Prostate gland (tissue), 2 donors: ENCODE data around the gene AURKA. TPM values are rescaled to one million over a fixed set of nuclear protein-coding genes. Genes with fewer than 3 reads are reported as not detected.

Source experiments
- DNase-seq: peaks from one replicate; pipeline ENCODE4 v3.0.0-alpha.2; 2019; ENCODE audit warnings: low spot score
- H3K27ac ChIP-seq, 2 donors: fragments of 200-600 bp; sonication (generic); 2 replicates each; pipeline ENCODE4 v1.5.1; 2017 to 2019
- H3K27me3 ChIP-seq: fragments of 200-600 bp; sonication (generic); replicated peaks from 2 replicates; pipeline ENCODE4 v1.5.1; 2019; ENCODE audit not compliant: insufficient read depth
- H3K36me3 ChIP-seq, 2 donors: fragments of 200-600 bp; sonication (generic); 1 replicate in 1 of 2; 2 replicates in 1 of 2; pipeline versions ENCODE4 v1.5.1 to v1.8.1; 2017 to 2019
- H3K4me1 ChIP-seq: fragments of 200-600 bp; sonication (generic); replicated peaks from 2 replicates; pipeline ENCODE4 v1.5.1; 2019
- H3K4me3 ChIP-seq, 2 donors: fragments of 200-600 bp; sonication (generic); 2 replicates each; pipeline ENCODE4 v1.5.1; 2017 to 2019
- H3K9me3 ChIP-seq: fragments of 200-600 bp; sonication (generic); 2 replicates; pipeline ENCODE4 v1.5.1; 2017
- POLR2A ChIP-seq: fragments of 450-650 bp; IDR thresholded peaks from one replicate; pipeline ENCODE4 v1.6.1; 2016; ENCODE audit warnings: antibody characterized with exemption, mild to moderate bottlenecking
- POLR2AphosphoS5 ChIP-seq: sonication (generic); formaldehyde crosslinking; IDR thresholded peaks from one replicate; pipeline ENCODE4 v1.6.1; 2017; ENCODE audit warnings: antibody characterized with exemption
- WGBS: methylation state at CpG from one replicate; pipeline ENCODE4 v1.1.5; 2018; 5-methylcytosine and 5-hydroxymethylcytosine counted together
- intact Hi-C: fragments of 100-400 bp; cut with DNase I; formaldehyde crosslinking; loops from one replicate; pipeline ENCODE4 v1.14.2; 2022
- total RNA-seq, 2 donors: library from RNA; depleted of rRNA; stranded (reverse); fragments of >200 nt; gene quantifications; one replicate each; pipeline ENCODE4 v1.1.0, GENCODE V29; 2016
- TF ChIP-seq, protein P1 (sequence below), 4 experiments: fragments of 200-600 bp in 2 of 4; fragments of 450-650 bp in 2 of 4; sonication (generic) in 2 of 4; IDR thresholded peaks; 1 replicate in 3 of 4; 2 replicates in 1 of 4; pipeline ENCODE4 v1.5.1; 2016 to 2019; ENCODE audit warnings: antibody characterized with exemption in 4 of 4, mild to moderate bottlenecking in 2 of 4, moderate library complexity in 2 of 4

AURKA gene
- total RNA-seq, 2 donors from 2014 or later, result 2.6 to 9.9 TPM

DNA sequence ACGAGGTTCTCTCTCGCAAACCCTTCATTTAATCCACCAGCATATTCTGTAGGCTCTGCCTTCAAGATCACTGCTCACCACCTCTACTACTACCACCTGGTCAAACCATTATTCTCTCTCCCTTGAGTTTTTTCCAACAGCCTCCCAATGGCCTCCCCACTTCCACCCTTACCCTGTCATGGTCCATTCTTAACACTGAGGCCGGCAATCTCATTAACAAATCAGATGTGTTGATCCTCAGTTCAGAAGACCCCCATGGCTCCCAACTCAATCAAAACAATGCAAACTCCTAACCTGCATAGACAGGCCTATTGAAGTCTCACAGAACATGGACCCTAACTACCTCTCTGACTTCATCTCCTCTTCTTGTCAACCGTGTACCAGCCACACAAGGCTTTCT, 2.2 kb downstream of the AURKA start:
- H3K4me1 ChIP-seq, result no peaks in the 10 kb centered on the region
- 90% methylated on average over 4 of the region's 4 CpGs for WGBS
- H3K36me3 ChIP-seq, result no peaks in the 10 kb centered on the region
- H3K27me3 ChIP-seq, result no peaks in the 10 kb centered on the region
- no peak overlapping the region for H3K4me3 ChIP-seq
- no peak overlapping the region for H3K27ac ChIP-seq
- H3K9me3 ChIP-seq, result no peaks in the 10 kb centered on the region
- intact Hi-C loops, result no loop called here
- TF ChIP-seq POLR2A, result no peak
- TF ChIP-seq POLR2AphosphoS5, result no peak
- TF ChIP-seq, protein P1, sequence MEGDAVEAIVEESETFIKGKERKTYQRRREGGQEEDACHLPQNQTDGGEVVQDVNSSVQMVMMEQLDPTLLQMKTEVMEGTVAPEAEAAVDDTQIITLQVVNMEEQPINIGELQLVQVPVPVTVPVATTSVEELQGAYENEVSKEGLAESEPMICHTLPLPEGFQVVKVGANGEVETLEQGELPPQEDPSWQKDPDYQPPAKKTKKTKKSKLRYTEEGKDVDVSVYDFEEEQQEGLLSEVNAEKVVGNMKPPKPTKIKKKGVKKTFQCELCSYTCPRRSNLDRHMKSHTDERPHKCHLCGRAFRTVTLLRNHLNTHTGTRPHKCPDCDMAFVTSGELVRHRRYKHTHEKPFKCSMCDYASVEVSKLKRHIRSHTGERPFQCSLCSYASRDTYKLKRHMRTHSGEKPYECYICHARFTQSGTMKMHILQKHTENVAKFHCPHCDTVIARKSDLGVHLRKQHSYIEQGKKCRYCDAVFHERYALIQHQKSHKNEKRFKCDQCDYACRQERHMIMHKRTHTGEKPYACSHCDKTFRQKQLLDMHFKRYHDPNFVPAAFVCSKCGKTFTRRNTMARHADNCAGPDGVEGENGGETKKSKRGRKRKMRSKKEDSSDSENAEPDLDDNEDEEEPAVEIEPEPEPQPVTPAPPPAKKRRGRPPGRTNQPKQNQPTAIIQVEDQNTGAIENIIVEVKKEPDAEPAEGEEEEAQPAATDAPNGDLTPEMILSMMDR (IDR thresholded peaks at IDR 0.05), result no peak
- DNase-seq, result no peak

DNA sequence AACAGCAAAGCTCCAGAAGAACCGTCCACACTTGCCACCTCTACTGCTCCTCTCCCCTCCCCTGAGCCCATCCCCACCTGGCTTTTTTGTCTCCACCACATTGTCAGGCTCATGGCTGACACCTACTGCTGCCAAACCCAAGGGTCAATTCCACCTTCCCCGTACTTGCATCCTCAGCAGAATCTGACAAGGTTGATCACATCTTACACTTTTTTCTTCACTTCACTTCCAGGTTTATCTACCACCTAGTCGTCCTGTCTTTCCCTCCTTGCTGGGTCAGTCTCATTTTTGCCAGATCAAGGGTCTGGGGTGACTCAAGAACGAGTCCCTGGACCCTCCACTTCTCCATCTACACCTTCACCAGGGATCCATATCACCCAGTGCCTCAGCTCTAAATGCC, 3.1 kb downstream of the AURKA start:
- H3K4me1 ChIP-seq, result no peaks in the 10 kb centered on the region
- WGBS, result 87% methylated on average over 4 of the region's 4 CpGs
- H3K4me3 ChIP-seq, result no peak overlapping the region

DNA sequence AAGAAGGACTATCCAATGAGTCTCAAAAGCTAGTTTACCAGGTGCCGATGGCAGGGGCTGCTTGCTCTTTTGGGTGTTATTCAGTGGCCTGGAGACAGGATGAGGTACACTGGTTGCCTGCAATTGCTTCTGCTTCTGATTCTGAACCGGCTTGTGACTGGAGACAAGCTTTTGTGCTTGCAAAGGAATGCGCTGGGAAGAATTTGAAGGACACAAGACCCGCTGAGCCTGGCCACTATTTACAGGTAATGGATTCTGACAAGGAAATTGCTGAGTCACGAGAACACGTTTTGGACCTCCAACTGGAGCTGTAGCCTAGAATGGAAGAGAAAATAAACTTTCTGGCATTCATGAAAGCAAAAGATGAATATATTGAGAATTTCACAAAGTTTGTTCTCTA, 5.8 kb downstream of the AURKA start:
- H3K27me3 ChIP-seq, result no peaks in the 10 kb centered on the region
- H3K36me3 ChIP-seq, result no peaks in the 10 kb centered on the region
- H3K4me1 ChIP-seq, result no peaks in the 10 kb centered on the region
- no peak for TF ChIP-seq POLR2A
- 98% methylated on average over 6 of the region's 6 CpGs for WGBS
- H3K9me3 ChIP-seq, result no peaks in the 10 kb centered on the region
- intact Hi-C loops, result no loop called here
- DNase-seq, result no peak
- no peak overlapping the region for H3K4me3 ChIP-seq
- no peak overlapping the region for H3K27ac ChIP-seq

More for the DNA sequence above, 3.1 kb downstream of the AURKA start:
- no peak for TF ChIP-seq POLR2A
- TF ChIP-seq, protein P1 (IDR thresholded peaks at IDR 0.05), result no peak
- TF ChIP-seq POLR2AphosphoS5, result no peak
- Histone ChIP-seq H3K9me3 (no peaks in the 10 kb centered on the region), H3K27me3 (no peaks in the 10 kb centered on the region), H3K36me3 (no peaks in the 10 kb centered on the region), H3K27ac (no peak overlapping the region)
- intact Hi-C loops, result no loop called here
- no peak for DNase-seq

DNA sequence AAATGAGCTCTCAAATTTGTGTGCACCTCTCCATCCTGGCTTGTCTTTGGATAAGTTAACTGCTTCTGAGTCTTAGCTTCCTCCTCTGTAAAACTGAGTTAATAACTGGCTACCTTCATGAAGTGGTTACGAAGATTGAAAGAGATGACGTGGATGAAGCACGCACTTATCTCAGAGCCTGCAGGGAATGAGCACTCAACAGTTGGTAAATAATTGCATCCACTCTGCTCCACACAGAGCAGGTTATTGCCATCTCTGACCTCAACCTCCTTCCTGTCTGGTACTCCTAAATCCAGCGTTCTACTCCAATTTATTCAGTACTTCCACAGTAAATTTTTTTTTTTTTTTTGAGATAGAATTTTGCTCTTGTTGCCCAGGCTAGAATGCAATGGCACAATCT, 6.9 kb downstream of the AURKA start:
- no peak for DNase-seq
- intact Hi-C loops, result no loop called here
- TF ChIP-seq, protein P1 (IDR thresholded peaks at IDR 0.05), result no peak
- TF ChIP-seq POLR2AphosphoS5, result no peak
- TF ChIP-seq POLR2A, result no peak
- Histone ChIP-seq H3K27me3 (no peaks in the 10 kb centered on the region), H3K4me1 (no peaks in the 10 kb centered on the region), H3K9me3 (no peaks in the 10 kb centered on the region), H3K27ac (no peak overlapping the region), H3K4me3 (no peak overlapping the region), H3K36me3 (no peaks in the 10 kb centered on the region)
- WGBS, result 91% methylated on average over 4 of the region's 4 CpGs

DNA sequence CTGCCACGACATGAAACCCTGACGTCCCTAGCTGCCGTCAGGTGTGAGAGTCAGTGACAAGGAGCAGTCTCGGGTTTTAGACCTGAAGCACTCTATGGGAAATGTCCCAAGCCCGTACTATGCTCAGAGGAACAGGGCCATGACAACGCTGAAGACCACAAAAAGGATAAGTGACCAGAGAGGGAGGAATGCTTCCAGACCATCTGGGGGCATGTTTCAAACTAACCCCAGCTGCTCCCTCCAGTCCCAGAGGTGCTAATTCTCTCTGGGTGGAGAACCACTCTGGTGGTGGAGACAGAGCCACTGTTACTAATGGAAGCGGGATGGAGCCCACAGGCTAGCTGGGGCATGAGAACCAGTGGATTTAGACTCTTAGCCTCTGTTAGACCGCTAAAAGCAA, 8.7 kb downstream of the AURKA start:
- Histone ChIP-seq H3K9me3 (no peaks in the 10 kb centered on the region), H3K4me1 (no peaks in the 10 kb centered on the region), H3K36me3 (no peaks in the 10 kb centered on the region), H3K27ac (no peak overlapping the region), H3K4me3 (no peak overlapping the region), H3K27me3 (no peaks in the 10 kb centered on the region)
- intact Hi-C loops, result no loop called here
- no peak for DNase-seq
- TF ChIP-seq POLR2A (no peak), POLR2AphosphoS5 (no peak)
- TF ChIP-seq, protein P1 (IDR thresholded peaks at IDR 0.05), result no peak
- 88% methylated on average over 8 of the region's 8 CpGs for whole genome bisulfite sequencing
